ENCODE measurements around the gene MARVELD2.
"Not testable (repeated sequence)": the region's sequence is repeated elsewhere in the genome, so short reads cannot be mapped to it uniquely, and the experiment has no call there.

Gene MARVELD2

DNA sequence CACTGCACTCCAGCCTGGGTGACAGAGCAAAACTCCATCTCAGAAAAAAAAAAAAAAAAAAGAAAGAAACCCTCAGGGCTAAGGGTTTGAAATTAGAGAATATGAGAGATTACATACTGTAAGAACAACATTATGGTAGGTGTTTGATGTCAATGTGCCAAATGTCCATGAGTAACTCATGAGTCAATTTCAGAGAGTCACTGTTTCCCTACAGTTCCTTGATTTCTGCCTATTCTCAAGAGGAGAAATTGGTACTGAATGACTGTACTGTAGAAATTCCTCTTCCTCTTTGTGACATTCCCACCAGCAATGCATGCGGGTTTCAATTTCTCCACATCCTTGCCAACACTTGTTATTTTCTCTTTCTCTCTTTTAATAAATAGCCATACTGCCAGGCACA is 35.2 kb downstream of the MARVELD2 start:
- 87% methylated on average over 1 of the region's 1 CpG for WGBS (ENCODE audit: insufficient coverage)
- no peak overlapping the region for H3K4me3 ChIP-seq (ENCODE audit: control insufficient read depth in 1 of 7, extremely low read depth in 1 of 7, insufficient read depth in 4 of 7, low read depth in 2 of 7, low read length in 6 of 7)
- CTCF ChIA-PET, result no interaction called here
- no peak for DNase-seq
- H3K27me3 ChIP-seq (replicated peaks in 2 of 5; ENCODE audit: control insufficient read depth in 4 of 5, insufficient read depth in 5 of 5, low read length in 4 of 5), result no peaks in the 10 kb centered on the region
- H3K9me3 ChIP-seq (ENCODE audit: control extremely low read depth in 1 of 5, control insufficient read depth in 4 of 5, insufficient read depth in 2 of 5, low read depth in 1 of 5, low read length in 4 of 5), result no peaks in the 10 kb centered on the region
- no peaks in the 10 kb centered on the region for H3K36me3 ChIP-seq (ENCODE audit: control insufficient read depth in 4 of 4, insufficient read depth in 4 of 4, low read length in 3 of 4)
- H3K4me1 ChIP-seq (ENCODE audit: control extremely low read depth in 1 of 4, control insufficient read depth in 4 of 4, insufficient read depth in 4 of 4, low read length in 3 of 4), result no peaks in the 10 kb centered on the region
- POLR2A ChIA-PET, result no interaction called here
- H3K27ac ChIP-seq (ENCODE audit: insufficient read depth in 1 of 2, low read depth in 1 of 2, low read length in 2 of 2, poor library complexity in 1 of 2, severe bottlenecking in 2 of 2), result no peak overlapping the region

DNA sequence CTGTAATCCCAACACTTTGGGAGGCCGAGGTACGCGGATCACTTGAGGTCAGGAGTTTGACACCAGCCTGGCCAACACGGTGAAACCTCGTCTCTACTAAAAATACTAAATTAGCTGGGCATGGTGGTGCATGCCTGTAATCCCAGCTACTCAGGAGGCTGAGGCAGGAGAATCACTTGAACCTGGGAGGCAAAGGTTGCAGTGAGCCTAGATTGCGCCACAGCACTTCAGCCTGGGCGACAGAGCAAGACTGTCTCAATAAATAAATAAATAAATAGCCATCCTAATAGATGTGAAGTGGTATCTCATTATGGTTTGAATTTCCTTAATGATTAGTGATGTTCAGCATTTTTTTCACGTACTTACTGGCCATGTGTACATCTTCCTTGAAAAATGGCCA is 35.6 kb downstream of the MARVELD2 start:
- H3K36me3 ChIP-seq (ENCODE audit: control insufficient read depth in 4 of 4, insufficient read depth in 4 of 4, low read length in 3 of 4); H3K9me3 ChIP-seq (ENCODE audit: control extremely low read depth in 1 of 5, control insufficient read depth in 4 of 5, insufficient read depth in 2 of 5, low read depth in 1 of 5, low read length in 4 of 5); H3K4me1 ChIP-seq (ENCODE audit: control extremely low read depth in 1 of 4, control insufficient read depth in 4 of 4, insufficient read depth in 4 of 4, low read length in 3 of 4); DNase-seq; CTCF ChIA-PET; POLR2A ChIA-PET; H3K4me3 ChIP-seq (ENCODE audit: control insufficient read depth in 1 of 7, extremely low read depth in 1 of 7, insufficient read depth in 4 of 7, low read depth in 2 of 7, low read length in 6 of 7); H3K27me3 ChIP-seq (replicated peaks in 2 of 5; ENCODE audit: control insufficient read depth in 4 of 5, insufficient read depth in 5 of 5, low read length in 4 of 5); H3K27ac ChIP-seq (ENCODE audit: insufficient read depth in 1 of 2, low read depth in 1 of 2, low read length in 2 of 2, poor library complexity in 1 of 2, severe bottlenecking in 2 of 2): not testable (repeated sequence)
- 96% methylated on average over 5 of the region's 8 CpGs for WGBS (ENCODE audit: insufficient coverage)

DNA sequence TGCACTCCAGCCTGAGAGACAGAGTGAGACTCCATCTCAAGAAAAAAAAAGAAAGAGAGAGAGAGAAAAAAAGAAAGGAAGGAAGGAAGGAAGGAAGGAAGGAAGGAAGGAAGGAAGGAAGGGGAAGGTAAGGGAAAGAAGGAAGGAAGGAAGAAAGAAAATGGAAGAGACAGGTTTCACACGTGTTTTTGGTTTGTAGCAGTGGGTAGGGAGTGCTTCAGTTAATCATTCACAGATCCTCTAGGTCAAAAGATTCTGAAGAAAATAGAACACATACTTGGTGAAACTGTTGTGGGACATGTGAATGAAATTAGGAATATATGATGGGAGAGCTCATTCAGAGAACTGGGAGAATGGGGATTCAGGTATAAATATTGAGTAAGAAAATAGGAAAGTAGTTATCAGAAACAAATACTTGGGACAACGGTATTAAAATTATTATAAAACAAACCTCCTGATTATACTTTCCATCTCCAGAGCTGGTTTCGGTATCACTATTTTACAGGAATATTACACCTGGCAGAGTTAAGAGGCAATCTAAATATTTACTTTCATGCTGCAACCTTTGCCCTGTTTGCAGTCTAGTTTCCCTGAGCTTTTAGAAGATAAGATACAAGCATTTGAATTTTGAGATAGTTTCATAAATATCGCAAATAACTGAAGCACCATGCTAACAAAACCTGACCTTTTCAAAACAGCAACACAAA is 37.2 kb downstream of the MARVELD2 start:
- Histone ChIP-seq H3K27ac (ENCODE audit: insufficient read depth in 1 of 2, low read depth in 1 of 2, low read length in 2 of 2, poor library complexity in 1 of 2, severe bottlenecking in 2 of 2) (no peak overlapping the region), H3K36me3 (ENCODE audit: control insufficient read depth in 4 of 4, insufficient read depth in 4 of 4, low read length in 3 of 4) (no peaks in the 10 kb centered on the region), H3K4me3 (ENCODE audit: control insufficient read depth in 1 of 7, extremely low read depth in 1 of 7, insufficient read depth in 4 of 7, low read depth in 2 of 7, low read length in 6 of 7) (no peak overlapping the region), H3K27me3 (replicated peaks in 2 of 5; ENCODE audit: control insufficient read depth in 4 of 5, insufficient read depth in 5 of 5, low read length in 4 of 5) (no peaks in the 10 kb centered on the region), H3K4me1 (ENCODE audit: control extremely low read depth in 1 of 4, control insufficient read depth in 4 of 4, insufficient read depth in 4 of 4, low read length in 3 of 4) (no peaks in the 10 kb centered on the region), H3K9me3 (ENCODE audit: control extremely low read depth in 1 of 5, control insufficient read depth in 4 of 5, insufficient read depth in 2 of 5, low read depth in 1 of 5, low read length in 4 of 5) (no peaks in the 10 kb centered on the region)
- CTCF ChIA-PET, result interaction anchor here (1.2 kb wide), 1 partner anchor 13 kb away, joined by 3 read pairs; no protein-coding TSS in a partner anchor
- 67% methylated on average over 2 of the region's 4 CpGs for WGBS (ENCODE audit: insufficient coverage)
- POLR2A ChIA-PET, result no interaction called here
- DNase-seq, result no peak

DNA sequence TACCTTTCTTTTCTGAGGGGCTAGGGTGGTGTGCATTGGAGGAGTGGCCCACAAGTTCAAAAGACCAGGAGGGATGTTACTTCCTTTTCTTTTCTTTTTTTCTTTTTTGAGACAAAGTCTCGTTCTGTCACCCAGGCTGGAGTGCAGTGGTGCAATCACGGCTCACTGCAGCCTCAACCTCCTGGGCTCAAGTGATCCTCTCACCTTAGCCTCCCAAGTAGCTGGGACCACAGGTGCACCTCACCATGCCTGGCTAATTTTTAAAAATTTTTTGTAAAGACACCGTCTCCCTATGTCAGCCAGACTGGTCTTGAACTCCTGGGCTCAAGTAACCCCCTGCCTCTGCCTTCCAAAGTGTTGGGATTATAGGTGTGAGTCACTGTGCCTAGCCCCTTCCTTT is 38.6 kb downstream of the MARVELD2 start:
- H3K27me3 ChIP-seq (replicated peaks in 2 of 5; ENCODE audit: control insufficient read depth in 4 of 5, insufficient read depth in 5 of 5, low read length in 4 of 5); H3K27ac ChIP-seq (ENCODE audit: insufficient read depth in 1 of 2, low read depth in 1 of 2, low read length in 2 of 2, poor library complexity in 1 of 2, severe bottlenecking in 2 of 2); CTCF ChIA-PET; H3K4me1 ChIP-seq (ENCODE audit: control extremely low read depth in 1 of 4, control insufficient read depth in 4 of 4, insufficient read depth in 4 of 4, low read length in 3 of 4); H3K4me3 ChIP-seq (ENCODE audit: control insufficient read depth in 1 of 7, extremely low read depth in 1 of 7, insufficient read depth in 4 of 7, low read depth in 2 of 7, low read length in 6 of 7); H3K36me3 ChIP-seq (ENCODE audit: control insufficient read depth in 4 of 4, insufficient read depth in 4 of 4, low read length in 3 of 4); DNase-seq; H3K9me3 ChIP-seq (ENCODE audit: control extremely low read depth in 1 of 5, control insufficient read depth in 4 of 5, insufficient read depth in 2 of 5, low read depth in 1 of 5, low read length in 4 of 5): not testable (repeated sequence)
- POLR2A ChIA-PET, result interaction anchor here (0.7 kb wide), 1 partner anchor 14 kb away, joined by 3 read pairs; no protein-coding TSS in a partner anchor
- WGBS (ENCODE audit: insufficient coverage), result 83% methylated on average over 1 of the region's 3 CpGs

GRCh38 chr5:69454460-69455249 is 39.7 kb downstream of the MARVELD2 start:
- DNase-seq, result no peak
- POLR2A ChIA-PET, result no interaction called here
- H3K4me1 ChIP-seq (ENCODE audit: control extremely low read depth in 1 of 4, control insufficient read depth in 4 of 4, insufficient read depth in 4 of 4, low read length in 3 of 4), result no peaks in the 10 kb centered on the region
- H3K4me3 ChIP-seq (ENCODE audit: control insufficient read depth in 1 of 7, extremely low read depth in 1 of 7, insufficient read depth in 4 of 7, low read depth in 2 of 7, low read length in 6 of 7), result no peak overlapping the region
- H3K9me3 ChIP-seq (ENCODE audit: control extremely low read depth in 1 of 5, control insufficient read depth in 4 of 5, insufficient read depth in 2 of 5, low read depth in 1 of 5, low read length in 4 of 5), result peaks cover 0 to 3% (median 0%) of the 10 kb centered on the region in 5 experiments
- no peaks in the 10 kb centered on the region for H3K27me3 ChIP-seq (replicated peaks in 2 of 5; ENCODE audit: control insufficient read depth in 4 of 5, insufficient read depth in 5 of 5, low read length in 4 of 5)
- H3K36me3 ChIP-seq (ENCODE audit: control insufficient read depth in 4 of 4, insufficient read depth in 4 of 4, low read length in 3 of 4), result no peaks in the 10 kb centered on the region
- CTCF ChIA-PET, result no interaction called here
- H3K27ac ChIP-seq (ENCODE audit: insufficient read depth in 1 of 2, low read depth in 1 of 2, low read length in 2 of 2, poor library complexity in 1 of 2, severe bottlenecking in 2 of 2), result no peak overlapping the region
- 94% methylated on average over 6 of the region's 8 CpGs for WGBS (ENCODE audit: insufficient coverage)

DNA sequence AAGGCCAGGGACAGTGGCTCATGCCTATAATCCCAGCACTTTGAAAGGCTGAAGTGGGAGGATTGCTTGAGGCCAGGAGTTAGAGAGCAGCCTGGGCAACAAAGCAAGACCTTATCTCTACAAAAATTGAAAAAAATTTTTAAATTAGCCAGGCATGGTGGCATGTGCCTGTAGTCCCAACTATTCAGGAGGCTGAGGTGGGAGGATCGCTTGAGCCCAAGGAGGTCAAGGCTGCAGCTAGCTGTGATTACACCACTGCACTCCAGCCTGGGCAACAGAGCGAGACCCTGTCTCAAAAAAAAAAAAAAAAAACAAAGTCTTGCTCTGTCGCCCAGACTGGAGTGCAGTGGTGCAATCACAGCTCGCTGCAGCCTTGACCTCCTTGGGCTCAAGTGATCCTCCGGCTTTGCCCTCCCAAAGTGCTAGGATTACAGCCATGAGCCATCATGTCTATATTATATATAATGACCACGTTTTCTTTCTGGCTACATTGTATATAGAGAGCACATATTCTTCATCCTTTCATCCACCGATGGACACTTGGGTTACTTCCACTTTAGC is 40.6 kb downstream of the MARVELD2 start:
- POLR2A ChIA-PET; H3K4me1 ChIP-seq (ENCODE audit: control extremely low read depth in 1 of 4, control insufficient read depth in 4 of 4, insufficient read depth in 4 of 4, low read length in 3 of 4); H3K27me3 ChIP-seq (replicated peaks in 2 of 5; ENCODE audit: control insufficient read depth in 4 of 5, insufficient read depth in 5 of 5, low read length in 4 of 5); H3K4me3 ChIP-seq (ENCODE audit: control insufficient read depth in 1 of 7, extremely low read depth in 1 of 7, insufficient read depth in 4 of 7, low read depth in 2 of 7, low read length in 6 of 7); CTCF ChIA-PET; DNase-seq; H3K36me3 ChIP-seq (ENCODE audit: control insufficient read depth in 4 of 4, insufficient read depth in 4 of 4, low read length in 3 of 4); H3K9me3 ChIP-seq (ENCODE audit: control extremely low read depth in 1 of 5, control insufficient read depth in 4 of 5, insufficient read depth in 2 of 5, low read depth in 1 of 5, low read length in 4 of 5); H3K27ac ChIP-seq (ENCODE audit: insufficient read depth in 1 of 2, low read depth in 1 of 2, low read length in 2 of 2, poor library complexity in 1 of 2, severe bottlenecking in 2 of 2): not testable (repeated sequence)
- 100% methylated on average over 3 of the region's 7 CpGs for WGBS (ENCODE audit: insufficient coverage)

- no peaks in the 10 kb centered on the region for H3K4me1 ChIP-seq (ENCODE audit: control extremely low read depth in 1 of 4, control insufficient read depth in 4 of 4, insufficient read depth in 4 of 4, low read length in 3 of 4)
- 92% methylated on average over 1 of the region's 1 CpG for WGBS (ENCODE audit: insufficient coverage)
- DNase-seq, result no peak
- H3K27ac ChIP-seq (ENCODE audit: insufficient read depth in 1 of 2, low read depth in 1 of 2, low read length in 2 of 2, poor library complexity in 1 of 2, severe bottlenecking in 2 of 2), result no peak overlapping the region
- POLR2A ChIA-PET, result no interaction called here
- H3K4me3 ChIP-seq (ENCODE audit: control insufficient read depth in 1 of 7, extremely low read depth in 1 of 7, insufficient read depth in 4 of 7, low read depth in 2 of 7, low read length in 6 of 7), result no peak overlapping the region
- H3K36me3 ChIP-seq (ENCODE audit: control insufficient read depth in 4 of 4, insufficient read depth in 4 of 4, low read length in 3 of 4), result no peaks in the 10 kb centered on the region
- H3K27me3 ChIP-seq (replicated peaks in 2 of 5; ENCODE audit: control insufficient read depth in 4 of 5, insufficient read depth in 5 of 5, low read length in 4 of 5), result no peaks in the 10 kb centered on the region
- CTCF ChIA-PET, result interaction anchor here (0.7 kb wide), 1 partner anchor 27 kb away, joined by 3 read pairs; no protein-coding TSS in a partner anchor
- H3K9me3 ChIP-seq (ENCODE audit: control extremely low read depth in 1 of 5, control insufficient read depth in 4 of 5, insufficient read depth in 2 of 5, low read depth in 1 of 5, low read length in 4 of 5), result peaks cover 0 to 3% (median 0%) of the 10 kb centered on the region in 5 experiments
Observed at GRCh38 chr5:69462170-69462569, 47.3 kb downstream of the MARVELD2 start.

Data from common myeloid progenitor, CD34-positive (primary cell).